GM19455 (cell line): ENCODE results near the gene EYS.

Experiments used
- ATAC-seq: cut with Tn5 transposase; IDR thresholded peaks from one replicate; pipeline ENCODE4 v1.9.1; 2021; ENCODE audit not compliant: unreplicated experiment

Gene EYS

GRCh38 chr6:64750910-64751309 is 956.1 kb downstream of the EYS start:
- ATAC-seq: no peak

DNA sequence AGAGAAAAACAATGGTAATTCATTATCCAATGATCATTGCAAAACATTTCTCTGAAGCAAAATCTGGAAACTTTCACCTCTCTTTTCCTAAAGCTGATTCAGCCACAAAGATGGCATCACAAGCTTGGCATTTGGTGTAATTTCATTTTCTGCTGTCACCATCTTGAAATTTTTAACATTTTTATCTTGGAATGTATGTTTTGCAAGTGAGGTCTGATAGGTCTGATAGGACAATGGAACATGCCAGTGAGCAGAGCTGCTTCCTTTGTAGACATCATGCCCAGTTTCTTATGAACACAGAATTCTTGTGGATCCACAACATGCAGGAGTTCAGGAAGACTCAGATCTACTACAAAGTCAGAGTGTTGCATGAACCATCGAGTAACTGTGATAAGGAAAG is 969.6 kb downstream of the EYS start:
- ATAC-seq: no peak

DNA sequence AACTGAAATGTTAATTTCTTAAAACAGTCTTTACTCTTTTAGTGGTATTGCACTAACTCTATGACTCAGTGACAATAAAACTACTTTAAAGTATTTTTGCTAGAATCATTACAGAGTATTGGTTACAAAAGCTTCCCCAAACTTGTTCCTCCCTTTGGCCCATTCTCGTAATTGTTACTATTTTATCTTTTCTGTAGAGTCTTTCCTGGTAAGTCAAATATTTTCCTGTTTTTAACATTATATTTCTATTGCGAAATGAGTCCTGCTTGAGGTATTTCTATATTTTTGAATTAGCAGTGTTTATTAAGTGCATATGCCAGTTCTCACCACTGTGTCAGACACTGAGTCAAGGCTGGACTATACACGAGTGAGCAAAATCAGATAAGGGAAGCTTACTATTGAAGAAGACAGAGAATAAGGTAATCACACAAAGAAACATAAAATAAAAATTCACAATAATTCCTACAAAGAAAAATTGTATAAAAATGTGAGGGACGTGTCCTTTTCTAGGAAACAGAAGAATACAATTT is 970.5 kb downstream of the EYS start:
- ATAC-seq: no peak

DNA sequence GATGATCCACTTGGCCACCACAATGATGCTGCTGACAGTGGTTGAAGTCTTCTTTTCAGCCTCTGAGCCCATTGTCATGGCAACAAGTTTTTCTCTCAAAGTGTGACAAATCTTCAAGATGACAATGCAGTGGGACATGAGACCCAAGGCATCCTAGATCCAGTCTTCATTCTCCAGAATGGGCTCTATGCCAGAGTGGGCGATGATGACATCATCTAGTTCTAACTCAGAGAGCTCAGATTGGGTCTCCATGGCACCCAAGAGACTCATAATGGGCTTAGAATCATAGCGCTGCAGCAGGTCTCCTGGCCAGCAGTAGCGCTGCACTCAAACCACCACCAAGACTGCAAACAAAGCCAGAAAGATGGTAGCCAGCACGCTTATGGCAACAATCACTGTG is 973.6 kb downstream of the EYS start:
- ATAC-seq: no peak

- ATAC-seq: no peak
Observed at GRCh38 chr6:64732888-64733287, 974.1 kb downstream of the EYS start.

- no peak for ATAC-seq
Observed at GRCh38 chr6:64729522-64729921, 977.5 kb downstream of the EYS start.

- ATAC-seq: no peak
Observed at GRCh38 chr6:64727075-64727474, 980.0 kb downstream of the EYS start.

DNA sequence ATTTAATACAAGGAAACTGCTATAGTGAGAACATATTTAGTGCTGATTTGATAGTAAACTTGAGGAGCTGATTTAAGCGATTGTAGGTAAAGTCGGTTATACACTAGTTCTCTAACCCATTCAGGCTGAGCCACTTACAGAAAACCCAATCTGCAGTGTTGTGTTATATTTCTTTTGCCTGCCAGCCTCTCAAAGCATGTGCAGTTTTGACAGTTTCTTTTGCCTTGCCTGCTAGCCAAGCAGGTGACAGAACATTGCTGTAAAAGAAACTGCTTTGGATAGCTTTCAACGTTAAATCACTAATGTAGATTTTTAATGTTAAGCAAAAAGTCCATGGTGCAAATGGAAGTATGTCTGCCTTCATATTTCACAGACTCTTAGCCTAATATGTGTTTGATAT is 982.9 kb downstream of the EYS start:
- ATAC-seq: no peak

DNA sequence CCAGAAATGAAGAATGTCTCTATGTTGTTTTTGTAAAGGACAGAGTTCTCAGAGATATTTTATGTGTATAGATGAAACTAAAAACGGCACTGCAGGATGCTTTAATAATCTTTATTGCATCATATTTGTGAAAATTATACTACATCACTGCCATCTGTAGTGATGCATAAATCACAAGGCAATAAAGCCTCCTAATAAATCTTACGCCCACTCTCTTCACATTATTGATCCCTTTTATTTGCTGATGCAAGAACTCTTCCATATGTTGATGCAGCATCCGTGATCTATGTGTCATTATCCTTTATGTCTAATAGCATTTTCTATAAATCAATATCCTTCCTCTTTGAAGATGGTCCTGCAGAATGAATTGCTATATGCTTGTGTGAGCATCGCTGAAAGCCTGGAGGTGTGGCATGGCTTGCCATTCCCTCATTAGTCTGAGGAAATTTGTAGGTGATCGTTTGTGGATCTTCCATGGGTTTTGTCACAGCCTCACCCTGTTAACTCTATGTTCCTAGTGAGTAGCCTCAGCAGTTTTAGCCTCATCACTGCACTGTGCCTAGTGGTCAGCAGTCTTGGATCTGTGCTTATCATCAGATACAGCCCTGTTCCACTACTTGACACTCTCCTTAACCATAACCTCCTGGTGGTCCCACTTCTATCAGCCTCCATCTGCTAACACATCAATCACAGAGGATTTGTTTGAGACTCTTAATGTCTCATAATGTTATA is 983.5 kb downstream of the EYS start:
- ATAC-seq: no peak

- ATAC-seq: no peak
Observed at GRCh38 chr6:64721865-64722264, 985.2 kb downstream of the EYS start.

DNA sequence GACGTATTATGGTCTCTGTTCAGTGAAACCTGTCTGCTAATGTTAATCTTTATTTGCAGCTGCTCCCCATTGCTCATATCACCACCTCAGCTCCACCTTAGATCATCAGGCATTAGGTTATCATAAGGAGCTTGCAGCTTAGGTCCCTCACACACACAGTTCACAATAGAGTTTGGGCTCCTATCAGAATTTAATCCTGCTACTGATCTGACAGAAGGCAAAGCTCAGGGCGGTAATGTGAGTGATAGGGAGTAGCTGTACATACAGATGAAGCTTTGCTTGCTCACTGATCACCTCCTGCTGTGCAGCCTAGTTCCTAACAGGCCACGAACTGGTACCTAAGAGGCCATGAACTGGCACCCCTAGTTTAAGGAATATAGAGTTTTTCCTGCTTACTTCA is 989.7 kb downstream of the EYS start:
- ATAC-seq: no peak

DNA sequence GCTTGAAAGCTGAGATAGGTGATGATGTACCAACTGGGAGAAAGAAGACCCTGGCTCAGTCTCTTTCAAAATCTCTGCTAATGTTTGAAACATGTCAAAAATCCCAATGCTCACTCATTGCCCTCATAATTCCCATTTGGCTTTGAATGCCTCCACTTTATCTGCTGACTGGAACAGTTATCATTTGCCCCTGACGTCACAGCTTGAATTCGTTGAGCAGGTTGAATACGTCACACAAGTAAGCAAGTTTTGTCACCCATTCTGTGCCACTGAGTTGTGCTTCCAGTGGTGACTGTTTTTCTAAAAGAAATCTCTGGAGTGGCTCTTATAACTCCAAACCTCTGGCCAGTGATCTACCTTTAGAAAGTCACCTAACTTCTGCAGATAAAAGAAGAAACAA is 991.4 kb downstream of the EYS start:
- no peak for ATAC-seq

DNA sequence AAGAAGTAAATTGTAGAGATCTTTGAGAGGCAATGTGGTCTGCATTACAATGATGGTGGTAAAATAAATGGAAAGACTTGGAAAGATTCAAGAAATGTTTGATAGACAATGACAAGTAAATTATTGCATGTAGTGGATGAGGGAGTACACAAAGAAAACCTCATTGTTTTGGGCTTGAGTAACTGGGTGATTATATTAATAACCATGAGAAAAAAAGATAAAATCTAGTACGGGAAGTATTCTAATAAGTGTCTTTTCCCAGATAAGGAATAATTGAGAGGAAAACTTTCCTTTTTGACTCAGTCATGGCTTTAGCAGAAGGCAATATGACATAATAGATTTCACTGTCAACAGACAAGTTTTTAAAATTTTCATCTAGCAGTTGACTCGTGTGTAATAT is 993.0 kb downstream of the EYS start:
- ATAC-seq: no peak

DNA sequence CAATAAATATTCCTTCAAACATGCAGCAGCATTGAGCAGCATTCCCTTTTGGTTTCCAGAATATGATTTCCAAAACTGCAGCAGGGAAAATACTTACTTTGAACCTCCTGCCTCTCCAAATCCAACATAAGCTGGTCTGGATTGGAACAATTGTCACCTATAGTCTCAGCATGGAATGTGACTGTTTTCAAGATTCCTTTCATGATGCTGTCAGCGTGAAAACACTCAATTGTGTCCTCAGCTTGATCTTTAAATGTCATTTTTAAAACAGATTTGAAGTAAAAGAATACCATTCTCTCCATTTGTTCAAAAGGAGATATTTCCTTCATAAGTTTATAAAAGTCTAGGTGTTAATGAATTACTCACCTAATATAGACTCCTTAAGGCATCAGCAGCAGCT is 993.9 kb downstream of the EYS start:
- no peak for ATAC-seq

- no peak for ATAC-seq
Observed at GRCh38 chr6:64712606-64713005, 994.4 kb downstream of the EYS start.

DNA sequence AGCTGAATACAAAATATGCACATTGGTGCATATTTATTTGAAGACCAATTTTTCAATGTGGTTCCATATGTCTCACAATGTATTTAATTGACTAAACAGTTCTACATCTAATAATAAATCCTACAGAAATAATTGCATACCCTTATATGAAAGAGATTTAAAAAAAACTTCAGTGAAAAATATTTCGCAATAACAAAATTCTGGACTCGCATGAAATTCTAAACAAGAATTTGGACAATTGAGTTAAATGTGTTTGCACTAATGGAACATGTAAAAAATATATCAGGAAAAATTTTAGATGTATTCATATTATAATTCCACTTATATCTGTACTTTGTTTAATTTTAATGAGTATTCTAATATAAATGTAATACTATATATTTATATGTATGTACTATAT is 1003.1 kb downstream of the EYS start:
- no peak for ATAC-seq

DNA sequence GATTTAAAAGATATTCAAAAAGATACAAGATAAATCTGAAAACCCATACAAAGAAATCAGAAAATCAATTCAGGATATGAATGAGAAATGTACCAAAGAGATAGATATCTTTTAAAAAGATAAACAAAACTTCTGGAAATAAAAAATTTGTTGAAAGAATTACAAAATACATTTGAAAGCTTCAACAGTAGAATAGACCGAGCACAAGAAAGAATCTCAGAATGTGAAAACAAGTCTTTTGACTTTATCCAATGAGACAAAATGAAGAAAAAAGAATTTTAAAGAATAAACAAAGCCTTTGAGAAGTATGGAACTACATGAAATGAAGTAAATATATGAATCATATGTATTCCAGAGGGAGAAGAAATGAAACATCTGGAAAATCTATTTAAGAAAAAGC is 1011.0 kb downstream of the EYS start:
- no peak for ATAC-seq

- ATAC-seq: no peak
Observed at GRCh38 chr6:64694356-64694755, 1012.7 kb downstream of the EYS start.

DNA sequence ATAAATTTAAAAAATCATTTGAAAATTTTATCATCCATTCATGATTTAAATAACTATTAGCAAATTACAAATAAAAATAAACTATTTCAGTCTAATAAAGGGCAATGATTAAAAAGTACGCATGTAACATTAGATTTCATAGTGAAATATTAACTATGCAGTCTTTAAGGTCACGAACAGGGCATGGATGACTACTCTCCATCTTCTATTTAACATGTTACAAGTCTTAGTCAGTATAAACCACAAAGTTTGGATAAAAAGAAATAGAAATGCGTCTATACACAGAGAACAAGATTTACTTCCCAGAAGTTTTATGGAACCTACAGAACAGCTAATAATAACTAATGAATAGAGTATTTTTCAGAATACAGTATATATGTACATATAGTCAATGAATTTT is 1016.0 kb downstream of the EYS start:
- ATAC-seq: no peak

DNA sequence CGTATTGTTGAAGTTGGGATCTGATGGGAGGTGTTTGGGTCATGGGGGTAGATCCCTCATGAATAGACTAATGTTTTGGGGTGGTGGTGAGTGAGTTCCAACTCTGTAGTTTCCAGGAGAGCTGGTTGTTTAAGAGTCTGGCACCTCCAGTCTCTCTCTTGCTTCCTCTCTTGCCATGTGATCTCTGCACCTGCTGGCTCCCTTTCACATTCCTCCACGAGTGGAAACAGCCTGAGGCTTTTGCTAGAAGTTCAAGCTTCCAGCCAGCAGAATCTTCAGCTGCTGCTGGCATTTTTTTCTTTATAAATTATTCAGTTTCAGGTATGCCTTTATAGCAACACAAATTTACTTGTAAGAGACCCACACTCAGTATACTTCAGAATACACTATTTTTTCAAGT is 1021.6 kb downstream of the EYS start:
- no peak for ATAC-seq

DNA sequence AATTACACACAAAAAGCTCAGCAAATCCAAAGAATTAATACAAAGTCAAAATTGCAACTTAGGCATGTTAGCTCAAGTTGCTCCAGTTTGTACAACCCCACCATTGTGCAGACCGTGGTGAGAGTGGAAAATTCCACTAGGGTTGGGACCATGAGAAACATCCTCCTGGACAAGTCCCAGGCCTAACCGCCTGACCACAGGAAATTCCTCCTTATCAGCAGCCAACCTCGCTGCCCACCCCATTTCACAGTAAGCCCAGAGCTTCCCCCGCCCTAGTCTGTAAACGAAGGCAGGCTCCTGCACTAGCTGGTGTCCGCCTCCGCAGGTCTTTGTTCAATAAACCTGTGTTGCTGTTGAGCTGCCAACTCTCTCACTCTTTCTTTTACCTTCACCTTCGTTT is 1023.3 kb downstream of the EYS start:
- ATAC-seq: no peak

DNA sequence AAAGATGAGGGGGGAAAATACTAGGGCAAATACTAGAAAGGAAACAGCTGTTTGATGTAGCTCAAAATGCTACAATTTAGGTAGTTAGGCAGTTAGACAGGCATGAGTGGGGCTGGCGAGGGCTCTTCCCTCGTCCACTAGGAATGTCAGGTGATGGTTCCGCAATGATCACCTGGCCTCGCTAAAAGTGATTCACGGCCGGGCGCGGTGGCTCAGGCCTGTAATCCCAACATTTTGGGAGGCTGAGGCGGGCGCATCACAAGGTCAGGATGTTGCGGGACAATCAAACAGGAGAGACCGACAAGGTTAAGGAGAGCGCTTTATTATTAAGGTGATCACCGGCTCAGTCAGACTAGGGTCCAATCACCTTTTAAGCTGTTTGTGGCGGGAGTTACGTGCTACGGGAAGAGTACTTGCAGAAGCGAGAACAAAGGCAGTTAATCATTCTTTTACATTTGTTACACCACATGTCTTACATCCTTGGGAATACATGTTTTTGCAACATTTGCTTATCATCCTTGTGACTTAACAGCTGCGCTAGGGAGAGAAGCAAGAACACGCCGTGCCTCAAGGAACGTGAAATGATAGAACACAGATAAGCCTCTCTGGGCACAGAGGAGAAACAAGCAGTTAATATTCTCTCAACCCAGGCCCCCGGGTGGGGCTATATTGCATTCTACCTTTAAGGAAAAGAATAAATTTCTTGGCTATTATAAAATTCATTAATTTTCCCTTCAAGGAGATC is 1025.4 kb downstream of the EYS start:
- no peak for ATAC-seq

DNA sequence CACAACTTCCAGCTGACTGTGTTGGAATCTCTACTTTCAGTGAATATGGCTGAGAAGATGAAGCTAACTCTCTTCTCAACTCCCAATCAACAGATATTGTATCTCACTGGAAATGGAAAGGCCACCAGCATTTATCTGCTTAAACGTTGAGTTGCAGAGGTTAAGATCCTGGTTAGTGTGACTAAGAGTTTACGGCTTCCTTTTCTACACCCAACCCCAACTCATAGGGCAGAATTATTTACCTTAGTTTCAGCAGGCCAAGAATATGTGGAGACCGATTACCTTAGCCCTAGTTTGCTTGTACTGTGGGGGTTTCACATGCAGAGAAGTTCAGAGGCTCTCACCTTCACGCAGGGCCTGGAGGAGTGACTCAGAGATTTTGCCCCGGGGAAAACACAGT is 1026.6 kb downstream of the EYS start:
- ATAC-seq: no peak
